Fibroblast of skin of left biceps (primary cell): ENCODE results near the gene ANP32A.

Experiments
- DNase-seq, 2 experiments: peaks; one replicate each; pipeline ENCODE4 v3.0.0-alpha.2; 2013; ENCODE audit warnings: low read depth in 2 of 2

ANP32A gene

GRCh38 chr15:68749365-68749764, 71.3 kb downstream of the ANP32A start:
- DNase-seq: no peak

DNA sequence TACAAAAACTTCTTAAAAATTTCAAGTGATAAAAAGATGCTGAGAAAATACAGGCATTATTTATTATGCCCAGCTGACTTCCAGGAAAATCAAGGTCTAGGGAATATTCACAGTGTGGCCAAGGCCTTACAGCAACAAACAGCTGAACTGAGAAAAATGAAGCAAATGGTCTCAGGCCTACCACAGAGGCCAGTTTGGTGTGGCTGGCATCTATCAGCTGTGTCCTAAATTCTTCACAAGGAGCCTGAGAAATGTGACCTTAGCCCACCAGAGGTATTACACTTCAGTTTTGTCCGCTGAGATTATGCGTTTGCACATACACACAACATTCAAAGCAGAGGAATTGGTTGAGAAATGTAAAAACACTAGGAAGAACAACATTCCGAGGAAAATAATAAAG, 77.4 kb downstream of the ANP32A start:
- no peak for DNase-seq

DNA sequence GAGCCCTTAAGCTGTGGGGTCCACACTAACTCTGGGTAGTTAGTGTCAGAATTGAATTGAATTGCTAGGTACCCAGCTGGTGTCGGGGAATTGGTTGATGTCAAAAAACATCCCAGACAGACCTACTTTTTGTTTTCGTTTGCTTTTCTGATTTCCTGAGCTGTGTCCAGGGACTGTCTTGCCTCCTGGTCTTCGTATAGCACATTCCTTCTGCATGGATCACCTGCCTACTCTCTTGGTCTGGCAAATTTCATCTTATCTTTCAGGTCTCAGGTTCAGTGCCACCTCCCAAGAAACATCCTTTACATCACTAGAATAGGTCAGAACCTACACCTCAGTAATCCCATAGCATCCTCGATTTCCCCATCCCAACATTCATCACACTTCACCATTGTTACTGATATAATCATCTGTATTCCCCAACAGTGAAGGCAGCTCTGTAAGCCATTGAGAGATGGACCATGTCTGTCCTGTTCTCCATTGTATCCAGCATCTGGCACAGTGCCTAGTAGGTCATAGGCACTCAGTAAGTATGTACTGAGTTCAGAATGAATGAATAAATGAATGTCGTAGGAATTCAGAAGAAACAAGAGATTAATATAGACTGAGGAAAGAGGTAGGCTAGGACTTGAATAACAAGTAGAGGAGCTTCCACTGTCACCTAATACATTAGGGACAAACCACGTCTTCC, 81.2 kb downstream of the ANP32A start:
- DNase-seq: no peak

DNA sequence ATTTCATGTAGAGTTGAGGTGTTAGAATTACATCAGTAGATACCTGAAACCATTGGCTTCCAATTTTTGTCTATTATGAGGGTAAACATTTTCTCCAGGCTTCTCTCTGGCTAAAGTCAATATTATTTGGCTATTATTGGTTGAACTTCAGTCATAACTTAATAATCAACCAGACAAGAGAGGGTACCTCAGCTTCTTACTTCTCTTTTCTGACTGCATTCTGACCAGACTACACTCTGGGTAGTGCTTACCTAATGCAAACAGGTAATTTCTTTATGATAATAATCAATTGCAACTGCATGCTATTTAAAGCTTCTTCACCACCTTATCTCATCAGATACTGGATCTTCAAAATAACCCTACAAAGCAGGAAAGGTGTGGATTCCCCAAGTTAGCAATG, 85.1 kb downstream of the ANP32A start:
- no peak for DNase-seq

DNA sequence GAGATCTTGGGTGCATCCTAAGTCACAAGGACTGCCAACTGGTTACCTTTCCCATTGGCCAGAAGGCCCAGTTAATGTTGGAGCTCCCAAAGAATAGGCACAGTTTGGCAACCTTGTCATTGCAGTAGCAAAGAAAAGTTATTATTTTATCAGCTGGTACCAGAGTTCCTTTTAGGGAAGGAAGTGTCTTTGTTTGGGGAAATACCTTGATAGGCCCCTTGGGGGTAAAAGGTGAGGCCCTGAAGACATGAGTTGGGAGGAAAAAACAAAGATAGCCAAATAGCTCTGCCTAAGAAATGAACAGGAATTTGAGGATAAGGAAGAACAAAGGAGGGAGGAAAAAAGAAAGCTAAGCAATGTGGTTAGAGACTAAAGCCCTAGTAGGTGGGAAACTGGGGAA, 85.8 kb downstream of the ANP32A start:
- DNase-seq: no peak

- no peak for DNase-seq
Measured at GRCh38 chr15:68734352-68734751, 86.3 kb downstream of the ANP32A start.

- no peak for DNase-seq
Measured at GRCh38 chr15:68733666-68734065, 87.0 kb downstream of the ANP32A start.

DNA sequence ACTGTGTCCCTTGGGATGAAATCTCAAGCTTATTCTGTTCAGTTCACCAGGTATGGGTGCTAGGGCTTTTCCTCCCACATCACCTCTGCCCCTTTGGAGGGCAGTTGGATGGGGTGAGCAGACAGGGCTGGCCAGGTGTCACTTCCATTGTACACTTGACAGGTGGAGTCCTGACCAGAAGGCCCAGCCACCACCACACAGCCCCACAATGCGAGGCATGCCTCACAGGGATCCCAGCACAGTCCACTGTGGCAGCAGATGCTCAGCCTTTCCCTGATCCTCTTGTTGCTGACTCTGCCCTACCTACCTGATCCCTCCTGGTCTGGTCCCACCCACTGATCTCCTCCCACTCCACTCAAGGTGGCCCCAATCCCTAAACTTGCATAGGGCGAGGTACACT, 88.2 kb downstream of the ANP32A start:
- no peak for DNase-seq

DNA sequence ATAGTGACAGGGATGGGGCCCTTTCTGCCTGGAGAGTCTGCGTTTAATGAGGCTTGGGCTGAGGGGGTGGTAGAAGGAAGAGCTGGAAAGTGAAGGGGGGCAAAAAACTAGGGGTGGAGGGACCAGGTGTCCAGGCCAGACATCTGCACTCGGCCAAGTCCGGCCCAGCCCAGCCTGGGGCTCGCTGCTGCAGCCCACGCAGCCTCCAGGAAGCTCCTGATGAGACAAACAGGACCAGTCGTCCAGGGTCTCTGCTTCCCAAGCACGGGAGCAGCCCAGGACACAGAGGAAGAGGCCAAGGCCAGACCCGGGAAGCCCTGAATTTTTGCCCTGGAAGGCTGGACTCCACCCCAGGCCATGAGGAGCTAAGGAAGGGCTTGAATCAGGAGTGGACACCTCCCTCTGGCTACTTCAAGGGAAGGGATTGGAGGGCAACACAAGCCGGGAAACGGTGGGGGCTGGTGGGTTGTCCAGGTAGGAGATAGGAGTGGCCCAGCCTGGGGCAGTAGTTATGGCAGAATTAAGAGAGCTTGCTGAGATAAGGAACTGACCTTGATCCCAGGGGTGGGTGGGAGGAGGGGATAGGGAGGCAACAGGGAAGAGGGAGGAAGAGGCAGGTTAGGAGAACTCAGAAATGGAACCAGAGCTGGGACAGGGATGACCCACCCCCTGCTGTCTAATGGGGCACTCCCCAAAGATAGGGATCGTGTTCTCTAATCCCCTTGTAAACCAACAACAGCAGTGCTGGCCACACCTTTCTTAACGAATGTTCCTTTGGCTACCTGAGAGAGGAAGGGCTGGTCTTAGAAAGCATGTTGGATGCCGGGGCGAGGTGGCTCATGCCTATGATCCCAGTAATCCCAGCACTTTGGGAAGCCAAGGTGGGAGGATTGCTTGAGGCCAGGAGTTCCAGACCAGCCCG, 89.5 kb downstream of the ANP32A start:
- DNase-seq: no peak

DNA sequence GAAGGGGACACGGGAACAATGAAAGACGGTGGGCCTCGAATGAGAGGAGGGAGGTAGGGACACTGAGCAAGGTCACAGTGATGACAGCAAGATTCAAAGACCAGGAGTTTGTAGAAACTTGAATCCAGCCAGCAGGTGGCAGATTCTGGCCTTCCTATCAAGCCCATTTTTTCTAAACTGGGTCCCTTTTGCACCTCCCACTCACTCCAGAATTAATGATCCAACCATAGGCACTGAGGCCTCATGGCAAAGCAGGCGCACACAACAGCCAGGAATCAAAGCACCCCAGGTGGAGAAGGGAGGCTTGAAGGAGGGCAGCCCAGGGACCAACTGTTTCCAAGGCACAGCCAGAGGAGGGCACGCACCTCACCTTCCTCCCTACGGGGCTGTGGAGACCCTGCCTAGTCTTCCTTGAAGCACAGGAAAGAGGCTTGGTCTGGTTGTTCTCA, 90.2 kb downstream of the ANP32A start:
- DNase-seq: no peak

DNA sequence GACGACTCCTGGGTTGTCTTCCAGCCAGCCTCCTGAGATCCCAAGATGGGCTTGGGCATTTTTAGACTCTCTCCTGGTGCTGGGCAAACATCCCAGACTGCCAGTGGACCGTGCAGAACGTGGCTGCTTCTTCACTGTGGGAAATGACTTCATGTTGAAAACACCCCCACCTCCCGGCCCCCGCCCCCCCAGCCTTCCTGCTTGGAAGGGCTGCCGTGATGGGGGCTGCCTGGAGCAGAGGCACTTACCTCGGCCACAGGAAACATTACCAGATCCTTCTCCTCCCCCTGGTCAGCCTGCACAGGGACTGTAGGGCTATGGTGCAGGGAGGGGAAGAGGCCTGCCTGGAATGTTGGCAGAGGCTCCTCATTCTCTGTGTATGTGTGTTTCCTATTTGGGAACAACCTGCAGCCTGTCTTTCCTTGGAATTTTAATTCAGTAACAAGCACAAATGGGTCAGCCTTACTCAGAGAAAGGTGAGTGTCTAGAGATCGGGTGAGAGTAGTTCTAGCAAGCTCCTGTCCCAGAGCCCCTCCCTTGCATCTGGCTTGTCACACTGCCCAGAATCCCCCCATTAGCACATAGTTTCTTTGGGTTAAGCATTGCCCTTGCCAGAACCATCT, 90.8 kb downstream of the ANP32A start:
- no peak for DNase-seq
